GM21529 (cell line): ENCODE measurements around the gene DAGLB.

Experiments
- ATAC-seq: cut with Tn5 transposase; IDR thresholded peaks from one replicate; pipeline ENCODE4 v1.9.1; 2021; ENCODE audit not compliant: unreplicated experiment

The DAGLB gene

GRCh38 chr7:6432781-6433180 is 15.0 kb downstream of the DAGLB start:
- no peak for ATAC-seq

- ATAC-seq = no peak
Observed at GRCh38 chr7:6430974-6431373, 16.8 kb downstream of the DAGLB start.

- no peak for ATAC-seq
Observed at GRCh38 chr7:6430271-6430940, 17.3 kb downstream of the DAGLB start.

- ATAC-seq = no peak
Observed at GRCh38 chr7:6425948-6426347, 21.8 kb downstream of the DAGLB start.

GRCh38 chr7:6423942-6424701 is 23.6 kb downstream of the DAGLB start:
- no peak for ATAC-seq

- no peak for ATAC-seq
Observed at GRCh38 chr7:6422926-6423632, 24.7 kb downstream of the DAGLB start.

GRCh38 chr7:6422095-6422494 is 25.7 kb downstream of the DAGLB start:
- no peak for ATAC-seq

- ATAC-seq = no peak
Observed at GRCh38 chr7:6420680-6421079, 27.1 kb downstream of the DAGLB start.

GRCh38 chr7:6419310-6419773 is 28.4 kb downstream of the DAGLB start:
- ATAC-seq = no peak

GRCh38 chr7:6417408-6417807 is 30.3 kb downstream of the DAGLB start:
- no peak for ATAC-seq

- no peak for ATAC-seq
Observed at GRCh38 chr7:6416516-6417145, 31.1 kb downstream of the DAGLB start.

- no peak for ATAC-seq
Observed at GRCh38 chr7:6413637-6414036, 34.1 kb downstream of the DAGLB start.

GRCh38 chr7:6409944-6410693 is 37.6 kb downstream of the DAGLB start:
- ATAC-seq = no peak

GRCh38 chr7:6409091-6409490 is 38.7 kb downstream of the DAGLB start:
- no peak for ATAC-seq

- ATAC-seq = no peak
Observed at GRCh38 chr7:6407434-6407833, 40.3 kb downstream of the DAGLB start.

- ATAC-seq = no peak
Observed at GRCh38 chr7:6406121-6406520, 41.6 kb downstream of the DAGLB start.

- no peak for ATAC-seq
Observed at GRCh38 chr7:6403907-6404306, 43.8 kb downstream of the DAGLB start.

GRCh38 chr7:6402741-6403140 is 45.0 kb downstream of the DAGLB start:
- ATAC-seq = no peak

GRCh38 chr7:6402041-6402440 is 45.7 kb downstream of the DAGLB start:
- ATAC-seq = no peak

- no peak for ATAC-seq
Observed at GRCh38 chr7:6401536-6401935, 46.2 kb downstream of the DAGLB start.
